KMS-11 (cell line): ENCODE results near the gene ZNF423.

Experiments
- H2AFZ ChIP-seq: fragments of 200-600 bp; sonication (generic); 2 replicates; pipeline ENCODE4 v1.6.1; 2016; ENCODE audit warnings: antibody characterized with exemption, mixed run types, low read depth
- H3K27ac ChIP-seq: fragments of 200-600 bp; sonication (generic); 2 replicates; pipeline ENCODE4 v1.6.1; 2016; ENCODE audit warnings: mild to moderate bottlenecking, mixed run types
- H3K27me3 ChIP-seq: fragments of 200-600 bp; sonication (generic); 2 replicates; pipeline ENCODE4 v1.6.1; 2017; ENCODE audit warnings: mild to moderate bottlenecking, low read depth, mixed run types, moderate library complexity; ENCODE audit not compliant: insufficient read depth
- H3K36me3 ChIP-seq: fragments of 200-600 bp; sonication (generic); 2 replicates; pipeline ENCODE4 v1.6.1; 2017; ENCODE audit warnings: mild to moderate bottlenecking, mixed run types; ENCODE audit not compliant: insufficient read depth
- H3K4me1 ChIP-seq: fragments of 200-600 bp; sonication (generic); 2 replicates; pipeline ENCODE4 v1.6.1; 2016; ENCODE audit warnings: mild to moderate bottlenecking, low read depth, mixed run types; ENCODE audit not compliant: poor library complexity, severe bottlenecking
- H3K4me2 ChIP-seq: fragments of 200-600 bp; sonication (generic); 2 replicates; pipeline ENCODE4 v1.7.0; 2016; ENCODE audit warnings: mild to moderate bottlenecking, mixed run types
- H3K4me3 ChIP-seq: fragments of 200-600 bp; sonication (generic); IDR thresholded peaks from 2 replicates; pipeline ENCODE4 v1.6.1; 2017; ENCODE audit warnings: low read depth, low read length, mixed read lengths; ENCODE audit not compliant: insufficient read depth
- H3K79me2 ChIP-seq: fragments of 200-600 bp; sonication (generic); 2 replicates; pipeline ENCODE4 v1.6.1; 2016; ENCODE audit warnings: low read depth, mixed run types; ENCODE audit not compliant: insufficient read depth
- H3K9ac ChIP-seq: fragments of 200-600 bp; sonication (generic); 2 replicates; pipeline ENCODE4 v1.6.1; 2016; ENCODE audit warnings: mild to moderate bottlenecking, mixed run types
- H4K20me1 ChIP-seq: fragments of 200-600 bp; sonication (generic); 2 replicates; pipeline ENCODE4 v1.6.1; 2016; ENCODE audit warnings: mild to moderate bottlenecking, mixed run types; ENCODE audit not compliant: insufficient read depth
- CTCF ChIP-seq: fragments of 200-600 bp; sonication (generic); conservative IDR thresholded peaks from 2 replicates; pipeline ENCODE4 v1.6.1; 2017; ENCODE audit warnings: low read depth, mild to moderate bottlenecking, antibody characterized with exemption, low read length, moderate library complexity, mixed read lengths

Gene ZNF423

GRCh38 chr16:49862694-49863093 is 6.8 kb upstream of the ZNF423 start:
- no peak for TF ChIP-seq CTCF

GRCh38 chr16:49861299-49861698 is 5.4 kb upstream of the ZNF423 start:
- no peaks in the 10 kb centered on the region for H4K20me1 ChIP-seq
- no peak overlapping the region for H3K27ac ChIP-seq
- H3K4me2 ChIP-seq: no peak overlapping the region
- TF ChIP-seq CTCF: no peak
- no peaks in the 10 kb centered on the region for H3K79me2 ChIP-seq
- no peak overlapping the region for H3K9ac ChIP-seq
- H3K36me3 ChIP-seq: no peaks in the 10 kb centered on the region
- H3K4me3 ChIP-seq: no peak overlapping the region
- H2AFZ ChIP-seq: no peak overlapping the region
- H3K4me1 ChIP-seq: peaks cover 4% of the 10 kb centered on the region
- peaks cover 15% of the 10 kb centered on the region; the same call in 1 of the 2 replicates for H3K27me3 ChIP-seq

More at GRCh38 chr16:49862694-49863093, 6.8 kb upstream of the ZNF423 start:
- Histone ChIP-seq H3K79me2 (no peaks in the 10 kb centered on the region), H4K20me1 (no peaks in the 10 kb centered on the region), H3K27ac (no peak overlapping the region), H3K27me3 (peaks cover 12% of the 10 kb centered on the region; the same call in 1 of the 2 replicates), H3K4me1 (peaks cover under 1% of the 10 kb centered on the region), H3K4me2 (no peak overlapping the region), H2AFZ (no peak overlapping the region), H3K9ac (no peak overlapping the region), H3K36me3 (no peaks in the 10 kb centered on the region), H3K4me3 (no peak overlapping the region)

- Histone ChIP-seq H3K4me3 (no peak overlapping the region), H3K9ac (no peak overlapping the region), H2AFZ (no peak overlapping the region), H3K27ac (no peak overlapping the region), H3K4me1 (peaks cover 4% of the 10 kb centered on the region), H3K36me3 (no peaks in the 10 kb centered on the region), H3K4me2 (no peak overlapping the region), H3K27me3 (peaks cover 15% of the 10 kb centered on the region; the same call in 1 of the 2 replicates), H4K20me1 (no peaks in the 10 kb centered on the region), H3K79me2 (no peaks in the 10 kb centered on the region)
- TF ChIP-seq CTCF: no peak
Observed at GRCh38 chr16:49860593-49860992, 4.7 kb upstream of the ZNF423 start.

- no peak overlapping the region for H3K4me2 ChIP-seq
- H3K27ac ChIP-seq: no peak overlapping the region
- TF ChIP-seq CTCF: no peak
- H2AFZ ChIP-seq: no peak overlapping the region
- no peaks in the 10 kb centered on the region for H3K36me3 ChIP-seq
- no peaks in the 10 kb centered on the region for H3K79me2 ChIP-seq
- H3K4me3 ChIP-seq: no peak overlapping the region
- H3K9ac ChIP-seq: no peak overlapping the region
- peaks cover 4% of the 10 kb centered on the region for H3K4me1 ChIP-seq
- H4K20me1 ChIP-seq: no peaks in the 10 kb centered on the region
- peaks cover 15% of the 10 kb centered on the region; the same call in 1 of the 2 replicates for H3K27me3 ChIP-seq
Observed at GRCh38 chr16:49859125-49859811, 3.4 kb upstream of the ZNF423 start.
